HG03280 (cell line): Measurements from ENCODE around the gene COLEC12.

Experiments used
- ATAC-seq: cut with Tn5 transposase; IDR thresholded peaks from one replicate; pipeline ENCODE4 v1.9.1; 2021; ENCODE audit warnings: mild to moderate bottlenecking, moderate library complexity; ENCODE audit not compliant: unreplicated experiment

The COLEC12 gene

DNA sequence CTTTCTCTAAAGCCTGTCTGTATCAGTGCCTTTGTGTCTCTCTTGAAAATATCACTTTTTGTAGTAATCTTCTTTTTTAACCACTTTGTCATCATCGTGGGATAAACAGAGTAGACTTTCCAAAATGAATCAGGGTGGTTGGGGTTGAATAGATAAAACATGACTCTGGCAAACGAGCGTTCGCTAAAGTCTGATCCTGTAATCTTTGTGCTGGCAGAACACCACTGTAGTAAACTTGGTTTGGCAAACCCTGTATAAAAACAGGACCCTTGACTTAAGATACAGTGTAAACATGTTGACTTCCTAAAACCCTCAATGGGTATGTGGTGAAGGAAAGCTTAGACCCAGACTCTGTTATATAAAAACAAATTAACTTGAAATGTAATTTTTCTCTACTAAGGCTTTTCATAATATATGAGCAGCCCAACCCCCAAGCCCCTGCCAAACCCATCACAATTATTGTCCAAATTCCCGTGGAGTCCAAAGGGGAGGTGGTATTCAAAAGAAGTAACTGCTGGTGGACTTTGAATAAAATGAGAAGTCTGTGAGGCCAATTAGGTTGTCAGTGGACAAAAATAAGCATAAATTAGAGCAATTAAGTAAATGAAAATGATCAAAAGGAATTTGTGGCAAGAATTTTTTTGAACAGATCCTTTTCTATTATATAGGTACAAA is 52.2 kb downstream of the COLEC12 start:
- no peak for ATAC-seq

DNA sequence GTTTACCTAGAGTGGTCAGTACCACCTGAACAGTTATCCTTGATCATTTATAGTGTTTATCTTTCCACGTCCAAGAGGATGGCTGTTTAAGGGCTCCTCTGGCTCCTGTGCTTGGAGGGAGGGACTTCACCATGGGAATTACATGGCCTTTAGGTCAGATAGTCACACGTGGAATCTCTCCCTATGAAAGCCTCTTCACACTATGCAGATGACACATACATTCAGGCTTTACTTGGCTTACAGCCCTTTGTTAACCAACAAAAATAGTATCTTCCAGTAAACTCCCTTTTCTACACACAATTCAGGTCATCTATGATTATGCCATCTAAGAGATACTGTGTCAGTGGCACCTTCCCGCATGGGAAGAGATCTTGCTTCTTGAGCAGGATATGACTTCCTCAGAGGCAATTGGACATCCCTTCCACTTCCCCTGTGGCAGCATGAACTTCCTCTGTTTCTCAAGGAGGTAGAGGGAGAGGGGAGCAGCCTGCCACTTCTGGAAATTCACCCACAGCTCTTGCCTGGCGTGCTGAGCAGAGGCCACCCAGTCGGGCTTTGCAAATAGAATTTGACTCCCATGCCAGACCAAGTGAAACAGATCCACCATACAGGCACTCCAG is 53.5 kb downstream of the COLEC12 start:
- ATAC-seq, result no peak

DNA sequence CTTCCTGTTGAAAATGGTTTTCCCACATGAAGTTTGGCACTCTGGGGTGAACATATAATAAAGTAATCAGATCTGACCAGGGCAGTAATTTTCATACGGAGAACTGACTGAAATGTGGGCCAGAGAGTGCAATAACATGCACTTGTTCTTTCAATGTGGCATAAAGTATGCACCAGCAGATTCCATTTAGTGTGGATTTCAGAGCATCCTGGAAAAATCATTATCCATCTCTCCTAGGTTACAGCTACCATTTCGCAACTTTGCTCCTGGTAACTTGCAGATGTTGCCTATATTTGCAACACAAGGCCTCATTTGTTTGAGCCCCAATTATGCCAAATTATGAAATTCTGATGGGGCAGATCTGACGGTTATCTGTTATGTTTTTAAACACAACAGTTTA is 55.4 kb downstream of the COLEC12 start:
- ATAC-seq, result no peak

DNA sequence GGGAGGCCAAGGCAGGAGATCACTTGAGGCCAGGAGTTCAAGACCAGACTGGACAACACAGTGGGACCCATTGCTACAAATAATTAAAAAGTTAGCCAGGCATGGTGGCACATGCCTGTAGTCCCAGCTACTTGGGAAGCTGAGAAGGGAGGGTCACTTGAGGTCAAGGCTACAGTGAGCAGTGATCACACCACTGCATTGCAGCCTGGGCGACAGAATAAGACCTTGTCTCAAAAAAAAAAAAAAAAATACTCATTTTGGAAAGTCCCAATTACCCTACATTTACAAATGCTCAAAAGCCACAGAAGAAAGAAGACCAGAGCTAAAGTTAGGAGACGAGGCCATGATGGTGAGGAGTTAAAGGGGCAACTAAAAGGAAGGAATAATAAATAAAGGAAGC is 61.9 kb downstream of the COLEC12 start:
- no peak for ATAC-seq

DNA sequence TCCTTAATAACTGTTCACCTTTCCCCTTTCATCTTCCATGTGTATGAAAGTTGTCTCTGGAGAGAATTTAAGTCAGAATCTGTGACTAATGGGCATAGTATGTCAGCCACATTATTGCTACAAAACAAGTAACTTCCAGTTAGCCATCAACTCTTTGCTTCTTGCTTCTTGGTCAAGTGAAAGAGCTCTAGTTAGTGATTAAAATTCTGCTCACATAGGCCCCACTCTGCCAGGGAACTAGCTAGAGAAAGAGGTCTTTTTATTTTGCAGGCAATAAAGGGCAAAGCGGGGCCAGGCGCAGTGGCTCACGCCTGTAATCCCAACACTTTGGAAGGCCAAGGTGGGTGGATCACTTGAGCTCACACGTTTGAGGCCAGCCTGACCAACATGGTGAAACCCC is 64.6 kb downstream of the COLEC12 start:
- no peak for ATAC-seq

DNA sequence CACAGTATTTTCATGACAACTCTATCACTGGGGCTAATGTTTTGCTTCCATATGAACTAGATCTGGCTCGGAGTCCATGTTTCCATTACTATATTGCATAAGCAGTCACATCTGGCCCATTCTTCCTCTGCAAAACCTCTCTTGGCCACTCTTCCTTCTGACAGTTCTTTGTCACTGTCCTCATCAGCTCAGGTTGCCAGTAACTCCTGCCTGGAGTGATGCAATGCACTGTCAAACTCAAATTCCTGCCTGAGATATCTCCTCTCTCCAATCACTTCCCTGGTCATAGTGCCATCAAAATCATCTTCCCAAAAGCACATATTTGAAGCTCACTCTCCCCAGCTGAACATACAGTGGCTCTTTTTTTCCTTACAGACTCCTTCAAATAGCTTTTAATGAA is 66.1 kb downstream of the COLEC12 start:
- no peak for ATAC-seq

DNA sequence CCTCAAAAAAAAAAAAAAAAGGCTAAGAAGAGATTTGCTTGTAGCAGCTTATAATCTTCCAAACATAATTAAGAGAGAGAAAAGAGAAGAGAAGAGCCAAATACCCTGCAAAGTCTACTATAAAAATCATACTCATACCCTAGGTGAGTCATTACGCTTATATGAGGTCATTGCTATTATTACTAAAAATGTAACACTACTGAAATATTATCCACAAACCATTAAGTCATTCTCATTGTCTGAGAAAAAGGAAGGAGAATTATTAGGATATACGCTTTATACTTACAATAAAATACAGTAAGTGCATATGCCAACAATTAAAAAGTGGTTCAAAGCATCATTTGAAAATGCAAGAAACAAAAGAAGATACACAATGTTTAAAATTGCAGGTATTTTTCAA is 66.5 kb downstream of the COLEC12 start:
- ATAC-seq, result no peak

DNA sequence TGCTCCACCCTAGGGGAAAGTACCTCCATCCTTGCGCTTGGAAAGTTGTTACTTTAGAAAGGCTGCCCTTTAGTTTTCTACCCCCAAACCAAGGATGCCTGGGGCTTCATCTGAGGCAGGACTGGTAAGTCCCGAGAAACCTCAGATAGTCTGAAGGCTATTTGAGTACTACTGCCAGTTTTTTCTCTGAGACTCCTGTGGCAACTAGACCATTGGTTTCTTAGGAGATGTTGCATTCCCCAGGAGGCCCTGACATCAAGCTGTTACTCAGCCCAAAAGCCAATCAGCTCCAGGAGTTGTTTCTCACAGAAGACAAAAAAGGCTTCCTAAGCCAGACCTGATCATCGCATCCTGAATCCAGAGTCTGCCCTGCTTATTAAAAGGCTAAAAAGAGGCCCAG is 67.2 kb downstream of the COLEC12 start:
- no peak for ATAC-seq

DNA sequence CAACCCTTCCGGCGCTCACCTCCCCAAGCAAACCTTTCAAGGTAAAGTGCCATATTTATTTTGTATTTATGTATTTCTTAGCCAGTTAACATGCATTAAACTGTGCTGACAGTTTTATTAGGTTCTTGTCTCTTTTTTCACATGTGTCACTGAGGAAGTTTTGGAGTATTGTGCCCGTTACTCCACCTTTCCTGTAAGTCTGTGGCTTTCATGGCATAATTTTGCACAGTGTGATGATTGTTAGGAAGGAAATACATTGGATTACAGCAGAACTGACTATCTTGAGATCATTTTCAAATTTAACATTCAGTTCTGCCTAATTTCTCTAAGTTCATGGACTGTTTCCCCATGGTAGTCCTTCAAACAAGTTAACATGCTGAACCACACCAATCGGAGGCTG is 67.7 kb downstream of the COLEC12 start:
- no peak for ATAC-seq

DNA sequence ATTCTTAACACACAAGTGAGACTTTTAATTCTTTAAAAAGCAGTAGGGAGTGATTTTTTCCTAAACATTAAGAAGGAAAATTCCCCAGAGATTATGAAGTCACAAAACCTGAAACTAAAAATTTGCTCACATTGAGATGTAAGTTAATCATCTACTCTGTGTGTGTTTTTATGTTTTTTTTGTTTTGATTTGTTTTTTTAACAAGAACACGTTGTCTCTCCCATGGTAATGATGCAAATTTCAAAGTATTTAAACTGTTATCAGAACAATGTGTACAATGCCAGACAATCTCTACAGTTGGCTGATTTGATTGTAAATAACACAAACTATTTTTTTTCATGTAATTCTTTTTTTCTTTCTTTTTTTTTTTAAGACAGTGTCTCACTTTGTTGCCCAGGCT is 71.5 kb downstream of the COLEC12 start:
- no peak for ATAC-seq

DNA sequence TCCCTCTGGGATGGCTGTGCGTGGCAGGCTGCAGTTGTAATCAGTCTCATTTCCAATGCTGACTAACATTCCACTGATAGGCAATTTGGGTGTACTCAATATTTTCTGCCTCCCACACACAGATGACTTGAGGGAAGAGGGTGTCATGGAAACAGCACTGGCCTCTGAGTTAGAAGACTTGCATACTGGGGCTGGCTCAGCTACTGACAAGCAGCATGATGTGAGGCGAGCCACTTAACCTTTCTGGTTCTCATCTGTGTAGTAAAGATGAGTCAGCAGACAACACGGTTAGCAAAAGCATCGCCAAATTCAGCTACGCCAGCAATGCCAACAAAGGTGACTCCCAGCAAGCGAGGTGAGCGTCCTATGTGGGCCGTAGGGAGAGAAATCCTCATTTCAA is 73.5 kb downstream of the COLEC12 start:
- ATAC-seq, result no peak

DNA sequence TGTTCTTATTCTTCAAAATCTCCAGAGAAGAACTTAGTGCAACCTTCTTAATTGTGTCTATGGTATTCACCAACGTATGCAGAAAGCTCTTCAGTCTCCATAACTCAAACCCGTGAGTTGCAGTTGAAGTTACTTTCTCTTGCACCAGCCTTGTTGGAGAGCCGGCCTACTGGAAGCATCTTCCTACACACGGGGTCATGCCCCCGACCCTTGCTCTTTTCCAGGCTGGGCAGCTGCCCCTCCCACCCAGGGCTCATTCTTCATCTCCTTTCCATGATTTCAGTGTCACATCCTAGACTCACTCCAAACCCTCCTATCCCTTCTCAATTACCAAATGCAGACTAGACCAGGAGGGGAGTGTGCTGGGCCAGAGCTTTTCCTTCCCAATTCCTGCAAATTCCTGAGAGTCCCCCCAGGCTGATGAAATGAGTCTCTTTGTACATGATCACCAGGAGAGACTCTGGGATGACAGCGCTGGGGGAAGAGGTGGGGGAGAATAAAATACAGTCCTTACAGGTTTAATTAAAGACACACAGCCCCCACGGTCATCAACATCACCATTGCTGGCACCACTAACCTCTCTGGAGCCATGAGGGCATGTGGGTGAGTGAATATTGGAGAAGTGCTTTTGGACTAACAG is 75.3 kb downstream of the COLEC12 start:
- ATAC-seq, result no peak

DNA sequence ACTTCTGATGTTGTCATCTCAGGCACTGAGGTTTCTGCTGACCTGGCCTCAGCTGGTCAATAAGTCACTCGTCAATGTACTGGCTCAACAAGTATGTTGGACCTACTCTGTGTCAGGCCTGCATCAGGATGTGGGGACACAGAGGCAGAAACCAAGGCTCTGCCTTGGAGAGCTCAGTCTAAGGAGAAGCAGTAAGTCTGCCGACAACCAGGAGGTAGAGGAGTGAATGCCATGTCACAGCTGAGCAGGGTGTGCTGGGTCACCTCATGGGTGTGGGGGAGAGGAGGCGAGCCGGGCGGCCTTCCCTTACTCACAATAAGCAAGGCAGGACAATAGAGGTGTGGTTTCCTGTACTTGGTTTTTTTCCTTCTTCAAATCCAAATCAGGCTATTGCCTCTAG is 75.8 kb downstream of the COLEC12 start:
- ATAC-seq, result no peak

DNA sequence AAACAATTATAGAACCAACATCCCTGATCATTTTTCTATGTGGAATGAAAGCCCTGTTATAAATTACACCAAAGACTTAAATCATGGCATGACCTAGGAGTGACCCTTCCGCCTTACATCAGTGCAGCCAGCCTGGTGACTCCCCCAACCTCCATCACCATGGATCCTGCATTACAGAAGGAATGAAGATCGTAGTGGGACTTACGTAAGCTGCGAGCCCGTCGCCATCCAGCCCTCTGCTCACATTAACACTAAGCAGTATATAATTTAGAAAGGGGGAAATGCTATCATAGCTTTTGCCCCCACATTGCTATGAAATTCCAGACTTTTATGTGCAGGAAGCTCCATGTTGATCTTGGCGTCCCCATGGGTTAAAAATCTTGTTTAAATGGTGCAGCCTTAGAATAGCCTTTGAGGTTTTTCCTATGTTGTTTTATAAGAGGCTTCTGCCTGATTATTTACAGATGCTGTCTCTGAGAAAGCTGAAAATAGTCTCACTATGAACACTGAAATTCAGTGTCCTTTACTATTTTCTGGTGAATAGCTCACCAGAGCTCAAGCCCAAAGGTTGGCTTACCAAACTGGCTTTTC is 76.3 kb downstream of the COLEC12 start:
- ATAC-seq, result no peak

DNA sequence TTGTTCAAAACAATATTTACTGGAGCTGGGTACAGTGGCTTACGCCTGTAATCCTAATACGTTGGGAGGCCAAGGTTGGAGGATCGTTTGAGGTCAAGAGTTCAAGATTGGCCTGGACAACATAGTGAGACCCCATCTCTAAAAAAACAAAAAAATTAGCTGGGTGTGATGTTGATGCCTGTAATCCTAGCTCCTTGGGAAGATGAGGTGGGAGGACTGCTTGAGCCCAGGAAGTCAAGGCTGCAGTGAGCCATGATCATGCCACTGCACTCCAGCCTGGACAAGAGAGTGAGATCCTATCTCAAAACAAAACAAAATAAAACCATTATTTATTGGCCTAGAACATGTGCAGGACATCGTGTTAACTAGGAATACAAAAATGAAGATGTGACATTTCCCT is 77.5 kb downstream of the COLEC12 start:
- ATAC-seq, result no peak

DNA sequence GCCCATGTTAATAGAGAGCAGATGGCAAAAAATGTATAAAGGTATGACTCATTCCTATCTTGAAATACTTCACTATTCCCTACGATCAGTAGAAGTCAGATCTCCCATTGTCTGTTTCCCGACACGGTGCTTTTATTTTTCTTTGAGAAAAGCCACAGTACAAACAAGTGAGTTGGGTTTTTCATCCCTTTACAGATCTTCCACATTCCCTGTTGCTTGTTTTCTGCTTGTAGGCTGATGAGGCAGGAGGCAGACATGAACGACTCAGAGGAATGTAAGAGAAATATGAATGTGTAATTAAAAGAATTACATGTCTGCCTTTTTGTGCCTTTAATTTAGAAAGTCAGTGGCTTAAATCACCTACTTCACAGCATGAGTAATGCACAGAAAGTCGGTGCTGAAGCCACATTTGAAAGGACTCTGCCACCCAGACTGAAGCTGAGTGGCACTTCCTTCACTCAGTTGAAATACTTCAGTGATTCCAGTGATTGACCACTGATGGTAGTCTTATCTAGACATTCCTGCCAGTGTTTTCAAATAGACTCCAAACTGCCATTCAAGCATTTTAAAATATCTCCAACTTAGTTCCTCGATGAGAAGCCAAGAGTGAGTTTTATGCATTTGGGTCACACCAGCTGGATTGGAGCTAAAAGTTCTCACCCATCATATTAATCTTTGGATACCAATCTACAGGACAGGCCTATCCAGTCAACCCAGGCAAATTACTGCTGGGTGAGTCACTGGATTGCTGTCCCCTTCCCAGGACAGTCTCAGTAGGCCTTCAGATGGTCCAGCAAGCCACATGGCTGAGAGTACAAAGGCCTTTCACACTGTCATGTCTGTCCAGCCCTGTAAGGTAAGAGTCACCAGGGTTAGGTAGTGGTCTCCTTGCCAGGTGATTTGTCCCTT is 79.0 kb downstream of the COLEC12 start:
- no peak for ATAC-seq

DNA sequence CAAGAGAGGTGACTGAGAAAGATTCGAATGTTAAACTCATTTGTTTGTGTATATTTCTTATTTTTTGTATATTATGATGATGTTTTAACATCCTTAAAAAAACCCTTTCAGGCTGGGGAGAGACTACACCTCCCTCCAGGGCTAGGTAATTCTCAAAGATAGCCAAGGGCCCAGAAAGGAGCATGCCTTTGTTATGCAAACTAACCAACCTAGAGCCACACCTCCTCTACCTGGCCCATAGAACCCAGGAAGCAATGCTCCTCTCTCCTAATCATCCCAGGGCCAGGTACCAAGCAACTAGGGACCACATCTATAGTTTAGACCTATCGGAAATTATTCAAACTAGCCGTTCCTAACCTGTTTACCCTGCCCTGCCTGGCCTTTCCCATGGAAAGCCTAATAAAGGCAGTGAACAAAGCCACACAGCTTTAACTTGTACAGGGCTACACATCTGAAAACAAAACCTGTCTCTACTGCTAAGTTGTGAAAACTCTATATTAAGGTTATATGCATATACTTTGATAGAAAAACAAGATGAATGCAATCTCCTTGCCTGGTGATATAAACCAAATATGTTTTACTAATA is 79.7 kb downstream of the COLEC12 start:
- no peak for ATAC-seq

DNA sequence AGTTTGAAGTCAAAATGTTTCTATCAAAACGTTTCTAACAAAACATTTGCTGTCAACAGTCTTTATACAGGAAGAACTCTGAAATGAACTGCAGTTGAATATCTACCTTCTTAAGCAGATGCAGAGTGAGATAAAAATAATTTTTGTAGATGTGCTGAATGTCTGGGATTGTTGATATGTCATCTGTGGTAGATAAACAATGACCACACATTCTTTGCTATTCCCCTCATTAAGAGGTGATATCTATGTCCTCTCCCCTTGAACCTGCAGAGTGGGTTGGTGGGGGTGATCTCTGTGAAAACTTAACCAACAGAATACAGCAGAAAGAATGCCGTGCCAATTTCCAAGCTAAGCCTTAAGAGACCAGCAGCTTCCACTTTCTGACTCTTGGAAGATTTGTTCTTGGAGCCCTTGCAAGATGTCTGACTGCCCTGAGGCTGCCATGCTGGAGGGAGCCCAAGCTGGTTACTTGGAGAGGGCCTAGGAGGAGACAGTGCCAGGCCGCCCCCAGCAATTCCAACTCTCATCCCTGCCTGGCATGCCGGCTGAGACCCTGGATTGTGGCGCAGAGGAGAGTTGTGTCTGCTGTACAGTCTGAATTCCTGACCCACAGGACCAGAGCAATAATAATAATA is 80.8 kb downstream of the COLEC12 start:
- ATAC-seq, result no peak

DNA sequence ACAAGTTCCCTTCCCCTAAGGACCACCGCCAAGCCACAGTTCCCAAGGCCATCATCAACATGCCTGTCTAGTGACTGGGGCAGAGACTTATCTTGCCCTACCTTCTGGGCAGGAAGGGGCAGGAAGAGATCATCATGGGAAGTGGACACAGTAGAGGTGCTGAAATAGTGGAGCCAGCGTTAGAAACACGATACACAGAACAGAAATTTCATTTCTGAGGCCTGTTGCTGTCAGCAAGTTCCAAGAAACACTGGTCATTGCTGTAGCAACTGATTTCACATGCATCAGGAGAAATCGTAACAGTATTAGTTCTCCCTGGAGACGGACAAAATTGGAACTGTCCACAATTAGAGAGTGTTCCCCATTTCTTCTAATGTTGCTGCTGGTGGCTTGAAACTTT is 83.0 kb downstream of the COLEC12 start:
- no peak for ATAC-seq

DNA sequence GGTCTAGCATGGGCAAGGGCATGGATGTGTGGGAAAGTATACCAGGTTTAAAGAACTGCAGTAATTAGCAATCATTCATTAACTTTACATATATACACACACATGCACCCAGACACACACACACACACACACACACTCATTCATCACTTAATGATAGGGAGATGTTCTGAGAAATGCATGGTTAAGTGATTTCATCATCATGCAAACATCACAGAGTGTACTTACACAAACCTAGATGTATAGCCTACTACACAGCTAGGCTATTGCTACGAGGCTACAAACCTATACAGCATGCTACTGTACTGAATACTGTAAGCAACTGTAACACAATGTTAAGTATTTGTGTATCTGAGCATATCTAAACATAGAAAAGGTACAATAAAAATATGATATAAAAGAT is 83.6 kb downstream of the COLEC12 start:
- ATAC-seq, result no peak
